ENCODE measurements around the gene CEMP1.
"Not testable (repeated sequence)": the region's sequence is repeated elsewhere in the genome, so short reads cannot be mapped to it uniquely, and the experiment has no call there.

Gene CEMP1

GRCh38 chr16:2531371-2531695 is at the start of gene CEMP1:
CEMP1 (minus strand) TSS chr16:2531408; CDS start chr16:2531073, 335 bp downstream.
- no peak for DNase-seq

GRCh38 chr16:2580818-2581217 is 49.6 kb upstream of the CEMP1 start:
- not testable (repeated sequence) for DNase-seq

GRCh38 chr16:2580143-2580542 is 48.9 kb upstream of the CEMP1 start:
- not testable (repeated sequence) for DNase-seq

DNA sequence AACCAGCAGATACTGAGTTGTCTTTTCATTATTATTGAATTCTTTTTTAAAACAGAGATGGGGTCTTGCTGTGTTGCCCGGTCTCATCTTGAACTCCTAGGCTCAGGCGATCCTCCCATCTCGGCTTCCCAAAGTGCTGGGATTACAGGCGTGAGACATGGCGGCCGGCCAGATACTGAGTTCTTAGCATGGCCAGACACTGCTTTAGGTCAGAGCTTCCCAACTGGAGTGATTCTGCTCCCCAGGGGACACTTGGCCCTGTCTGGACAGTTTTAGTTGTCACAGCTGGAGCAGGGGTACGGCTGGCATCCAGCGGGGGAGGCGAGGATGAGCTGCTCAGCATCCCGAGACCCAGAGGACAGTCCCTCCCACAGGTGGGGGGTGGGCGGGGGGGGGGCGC is 47.7 kb upstream of the CEMP1 start:
- not testable (repeated sequence) for DNase-seq

DNA sequence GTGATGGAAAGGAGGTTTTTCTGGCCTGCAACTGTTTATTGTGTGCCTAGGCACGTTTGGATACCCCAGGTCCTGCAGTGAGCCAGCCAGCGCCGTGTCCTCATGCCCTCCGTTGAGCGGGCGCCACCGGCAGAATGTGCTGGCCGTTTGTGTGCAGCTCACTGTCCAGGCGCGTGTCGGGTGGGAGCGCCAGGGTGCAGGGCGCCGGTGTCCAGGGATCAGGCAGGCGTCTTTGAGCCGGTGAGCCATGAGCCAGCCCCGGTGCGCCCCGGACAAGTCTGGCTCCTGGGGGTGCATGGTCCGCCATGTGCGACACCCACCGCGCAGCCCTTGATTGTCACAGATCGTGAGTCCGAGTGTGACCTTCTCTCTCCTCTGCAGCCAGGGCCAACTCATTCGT is 45.8 kb upstream of the CEMP1 start:
- not testable (repeated sequence) for DNase-seq

GRCh38 chr16:2575839-2576238 is 44.6 kb upstream of the CEMP1 start:
- DNase-seq, result not testable (repeated sequence)

- DNase-seq, result not testable (repeated sequence)
Measured at GRCh38 chr16:2572704-2573103, 41.5 kb upstream of the CEMP1 start.

DNA sequence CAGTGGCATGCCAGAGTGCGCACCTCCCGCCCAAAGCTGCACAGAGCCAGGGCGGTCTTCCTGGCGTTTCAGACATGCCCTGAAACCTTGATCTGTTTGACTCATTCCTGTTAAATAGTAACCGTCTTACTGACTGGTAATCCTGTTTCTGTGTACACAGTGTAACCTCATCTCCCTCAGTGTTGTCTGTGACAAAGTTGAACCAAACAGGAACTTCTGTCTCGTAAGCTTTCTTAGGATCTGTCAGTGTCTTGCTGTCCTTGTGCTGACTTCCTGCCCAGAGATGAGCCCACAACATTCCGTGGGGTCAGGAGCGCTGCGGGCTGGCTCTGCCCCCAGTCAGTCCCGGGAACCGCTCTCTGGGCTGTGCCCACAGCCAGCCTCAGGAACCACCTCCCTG is 37.4 kb upstream of the CEMP1 start:
- DNase-seq, result not testable (repeated sequence)

DNA sequence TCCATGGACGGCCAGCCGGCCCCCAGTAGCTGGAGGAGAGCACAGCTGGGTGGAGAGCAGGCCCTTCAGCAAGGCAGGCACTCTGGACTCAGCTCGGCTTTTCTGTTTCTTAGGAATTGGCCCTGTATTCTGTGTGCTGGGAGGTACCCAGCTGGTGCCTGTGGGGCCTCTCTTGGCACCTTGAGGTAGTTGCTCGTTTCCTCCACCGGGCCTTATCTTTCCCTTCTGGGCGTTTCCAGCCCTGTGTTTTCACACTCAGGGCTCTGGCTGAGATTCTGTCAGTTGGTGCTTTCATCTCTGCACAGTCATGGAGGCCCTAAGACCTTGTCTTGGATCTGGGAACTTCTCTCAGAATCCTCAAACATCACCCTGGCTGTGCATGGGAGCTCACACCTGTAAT is 36.3 kb upstream of the CEMP1 start:
- DNase-seq, result not testable (repeated sequence)

- not testable (repeated sequence) for DNase-seq
Measured at GRCh38 chr16:2560798-2561133, 29.6 kb upstream of the CEMP1 start.

- not testable (repeated sequence) for DNase-seq
Measured at GRCh38 chr16:2560131-2560797, 29.1 kb upstream of the CEMP1 start.

DNA sequence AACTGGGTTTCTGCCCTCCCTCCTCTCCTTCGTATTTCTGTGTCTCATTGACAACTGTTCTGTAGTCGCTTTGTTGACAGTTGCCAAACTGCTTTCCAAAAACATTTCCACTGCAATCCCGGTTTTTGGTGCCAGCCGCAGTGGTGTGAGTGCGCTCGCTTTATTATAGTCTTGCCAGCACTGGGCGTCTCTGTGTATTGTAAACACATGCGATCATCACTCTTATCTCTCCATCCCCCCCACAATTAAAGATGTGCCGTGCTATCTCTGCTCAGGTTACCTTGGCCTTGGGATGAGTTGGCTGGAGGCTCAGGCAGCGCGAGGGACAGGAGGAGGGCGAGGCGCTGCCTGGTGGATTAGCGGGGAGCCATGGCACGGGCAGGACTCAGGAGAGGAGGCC is 25.9 kb upstream of the CEMP1 start:
- DNase-seq, result not testable (repeated sequence)

GRCh38 chr16:2554709-2555425 is 23.7 kb upstream of the CEMP1 start:
- not testable (repeated sequence) for DNase-seq

- DNase-seq, result not testable (repeated sequence)
Measured at GRCh38 chr16:2551420-2551889, 20.2 kb upstream of the CEMP1 start.

GRCh38 chr16:2550283-2550878 is 19.2 kb upstream of the CEMP1 start:
- DNase-seq, result not testable (repeated sequence)

DNA sequence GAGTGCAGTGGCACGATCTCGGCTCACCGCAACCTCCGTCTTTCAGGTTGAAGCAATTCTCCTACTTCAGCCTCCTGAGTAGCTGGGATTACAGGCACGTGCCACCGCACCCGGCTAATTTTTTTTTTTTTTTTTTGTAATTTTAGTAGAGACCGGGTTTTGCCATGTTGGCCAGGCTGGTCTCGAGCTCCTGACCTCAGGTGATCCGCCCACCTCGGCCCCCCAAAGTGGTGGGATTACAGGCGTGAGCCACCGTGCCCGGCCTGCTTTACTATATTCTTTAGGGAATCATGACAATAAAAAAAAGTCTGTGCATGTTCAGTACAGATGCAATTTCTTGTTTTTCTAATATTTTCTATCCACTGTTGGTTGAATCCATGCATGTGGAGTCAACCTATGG is 12.6 kb upstream of the CEMP1 start:
- not testable (repeated sequence) for DNase-seq

GRCh38 chr16:2541409-2541808 is 10.2 kb upstream of the CEMP1 start:
- not testable (repeated sequence) for DNase-seq

DNA sequence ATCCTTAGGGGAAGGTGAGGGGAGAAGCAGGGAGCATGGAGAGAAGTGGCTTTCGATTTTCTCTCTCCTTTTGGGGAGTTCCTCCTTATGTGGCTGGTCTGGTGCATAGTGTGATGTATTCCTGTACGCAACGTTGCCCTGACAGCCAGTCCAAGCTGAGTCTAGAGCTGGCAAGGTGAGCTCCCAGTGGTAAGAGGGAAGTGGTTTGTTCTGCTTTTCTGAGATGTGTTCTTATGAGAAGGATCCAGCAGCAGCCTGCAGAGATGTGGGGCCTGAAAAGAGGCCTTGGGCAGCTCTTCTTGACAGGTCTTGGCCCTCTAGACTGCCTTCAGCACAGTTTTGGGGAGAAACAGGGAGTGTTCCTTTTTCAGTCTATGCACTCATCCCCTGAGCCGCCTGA is 9.7 kb upstream of the CEMP1 start:
- DNase-seq, result not testable (repeated sequence)

GRCh38 chr16:2539845-2540458 is 8.7 kb upstream of the CEMP1 start:
- DNase-seq, result not testable (repeated sequence)

GRCh38 chr16:2539192-2539844 is 8.1 kb upstream of the CEMP1 start:
- not testable (repeated sequence) for DNase-seq

DNA sequence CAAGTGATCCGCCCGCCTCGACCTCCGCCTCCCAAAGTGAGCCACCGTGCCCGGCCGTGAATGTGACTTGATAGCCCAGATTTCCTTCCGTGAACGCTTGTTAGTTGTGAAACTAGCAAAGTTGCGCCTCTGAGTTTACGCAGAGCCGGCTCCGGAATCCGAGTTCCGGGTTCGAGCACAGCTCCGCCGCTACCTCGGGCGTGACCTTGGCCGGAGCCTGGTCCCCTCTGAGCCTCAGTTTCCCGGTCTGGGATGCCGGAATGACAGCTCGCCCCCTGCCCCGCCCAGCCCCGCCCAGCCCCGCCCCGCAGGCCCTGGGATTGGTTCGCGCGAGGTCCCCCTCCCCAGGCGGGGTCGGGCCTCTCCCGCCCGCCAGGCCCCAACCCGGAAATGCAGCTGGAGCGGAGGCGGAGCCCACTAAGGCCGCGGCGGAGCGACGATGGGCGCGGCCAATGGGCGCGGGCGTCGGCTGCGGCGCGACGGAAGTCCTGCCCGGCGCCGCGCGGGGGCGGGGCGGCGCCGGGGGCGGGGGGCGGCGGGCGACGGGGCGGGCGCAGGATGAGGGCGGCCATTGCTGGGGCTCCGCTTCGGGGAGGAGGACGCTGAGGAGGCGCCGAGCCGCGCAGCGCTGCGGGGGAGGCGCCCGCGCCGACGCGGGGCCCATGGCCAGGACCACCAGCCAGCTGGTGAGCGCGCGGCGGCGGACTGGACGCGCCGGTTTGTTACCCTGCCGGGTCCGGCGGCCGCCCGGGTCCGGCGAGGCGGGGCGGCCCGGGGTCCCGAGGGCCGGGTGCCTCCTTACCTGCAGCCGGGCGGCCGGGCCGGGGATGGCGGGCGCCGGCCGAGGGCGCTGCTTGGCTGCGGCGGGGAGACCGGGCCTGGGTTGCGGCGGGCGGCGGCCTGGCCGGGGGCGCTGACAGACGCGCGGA is 6.5 kb upstream of the CEMP1 start, which contains the start of gene PDPK1:
Gene PDPK1 (plus strand): TSS at position 571 of the 929 bp plus-strand sequence. CDS start 92 bp downstream, at position 663.
- no peak for DNase-seq

DNA sequence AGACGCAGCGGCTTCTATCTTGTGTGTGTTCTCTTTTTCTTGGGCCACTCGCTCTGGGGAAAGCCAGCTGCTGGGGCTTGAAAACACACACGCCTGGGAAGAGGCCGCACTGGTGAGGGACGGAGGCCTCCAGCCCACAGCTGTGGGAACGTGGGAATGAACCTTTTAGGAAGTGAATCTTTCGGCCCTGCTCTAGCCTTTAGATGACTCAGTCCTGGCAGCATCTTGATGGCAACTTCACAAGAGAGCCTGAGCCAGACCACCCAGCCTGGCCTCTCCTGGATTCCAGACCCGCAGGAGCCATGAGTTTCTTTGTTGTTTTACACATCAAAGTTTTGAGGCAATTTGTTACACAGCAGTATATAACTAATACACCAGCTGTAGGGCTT is 4.4 kb upstream of the CEMP1 start:
- no peak for DNase-seq

Measured in cortex of kidney (tissue), 1 donor.